ACC112 (cell line): ENCODE results near the gene MPG.
"Not testable (repeated sequence)": the region's sequence is repeated elsewhere in the genome, so short reads cannot be mapped to it uniquely, and the experiment has no call there.

ENCODE experiments used
- H2AFZ ChIP-seq: fragments of 200-600 bp; sonication (generic); one replicate; pipeline ENCODE4 v1.6.0; 2017; ENCODE audit warnings: antibody characterized with exemption, low read length; ENCODE audit not compliant: unreplicated experiment
- H3K27ac ChIP-seq: fragments of 200-600 bp; sonication (generic); 2 replicates; pipeline ENCODE4 v1.5.1; 2014; ENCODE audit warnings: low read depth, mild to moderate bottlenecking, antibody characterized with exemption, low read length, moderate library complexity
- H3K27me3 ChIP-seq: fragments of 200-600 bp; sonication (generic); 2 replicates; pipeline ENCODE4 v1.6.1; 2014; ENCODE audit warnings: mild to moderate bottlenecking, antibody characterized with exemption, low read length, moderate library complexity, mixed read lengths; ENCODE audit not compliant: insufficient read depth
- H3K36me3 ChIP-seq: fragments of 200-600 bp; sonication (generic); 2 replicates; pipeline ENCODE4 v1.6.1; 2016; ENCODE audit warnings: mild to moderate bottlenecking, antibody characterized with exemption, low read length, moderate library complexity, mixed read lengths; ENCODE audit not compliant: insufficient read depth
- H3K4me1 ChIP-seq: fragments of 200-600 bp; sonication (generic); one replicate; pipeline ENCODE4 v1.6.1; 2016; ENCODE audit warnings: low read length, mixed read lengths; ENCODE audit not compliant: insufficient read depth, unreplicated experiment, control insufficient read depth
- H3K4me3 ChIP-seq: fragments of 200-600 bp; sonication (generic); 2 replicates; pipeline ENCODE4 v1.5.1; 2014; ENCODE audit warnings: mild to moderate bottlenecking, low read depth, low read length
- H3K79me2 ChIP-seq: fragments of 200-600 bp; sonication (generic); one replicate; pipeline ENCODE4 v1.6.0; 2016; ENCODE audit warnings: low read length; ENCODE audit not compliant: control insufficient read depth, unreplicated experiment, insufficient read depth

The MPG gene

GRCh38 chr16:117379-118365 is 39.6 kb downstream of the MPG start:
- no peak overlapping the region for H2AFZ ChIP-seq
- peaks cover 24% of the 10 kb centered on the region for H3K4me1 ChIP-seq
- peaks cover 5% of the 10 kb centered on the region for H3K79me2 ChIP-seq
- no peak overlapping the region for H3K27ac ChIP-seq
- H3K4me3 ChIP-seq = no peak overlapping the region
- H3K27me3 ChIP-seq = no peaks in the 10 kb centered on the region
- peaks cover 11% of the 10 kb centered on the region; the same call in 1 of the 2 replicates for H3K36me3 ChIP-seq

GRCh38 chr16:118857-119256 is 40.8 kb downstream of the MPG start:
- Histone ChIP-seq H3K27me3 (no peaks in the 10 kb centered on the region), H3K36me3 (peaks cover 11% of the 10 kb centered on the region; the same call in 1 of the 2 replicates), H3K4me1 (peaks cover 12% of the 10 kb centered on the region), H3K79me2 (peaks cover 5% of the 10 kb centered on the region), H3K4me3 (no peak overlapping the region), H3K27ac (no peak overlapping the region), H2AFZ (no peak overlapping the region)

DNA sequence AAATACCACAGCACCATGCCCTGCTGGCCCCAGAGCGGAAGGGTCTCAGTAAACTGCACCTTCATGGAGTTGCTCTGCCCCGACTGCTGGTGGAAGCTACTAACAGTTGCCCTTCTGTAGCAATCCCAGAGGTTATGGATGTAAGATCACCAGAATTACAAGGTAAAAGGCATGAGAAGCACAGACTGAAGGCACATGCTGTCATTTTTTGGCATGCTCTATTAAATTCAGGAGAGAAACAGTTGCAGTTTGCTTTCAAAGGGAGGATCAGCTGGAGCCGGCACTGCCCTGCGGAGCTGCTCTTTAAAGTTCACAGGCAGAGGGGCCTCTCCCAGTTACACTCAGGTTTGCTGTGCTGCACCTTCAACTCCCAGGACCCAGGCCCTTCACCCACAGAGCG is 41.3 kb downstream of the MPG start:
- H3K27me3 ChIP-seq = no peaks in the 10 kb centered on the region
- H2AFZ ChIP-seq = no peak overlapping the region
- H3K4me1 ChIP-seq = peaks cover 8% of the 10 kb centered on the region
- no peak overlapping the region for H3K27ac ChIP-seq
- no peak overlapping the region for H3K4me3 ChIP-seq
- H3K79me2 ChIP-seq = peaks cover 5% of the 10 kb centered on the region
- H3K36me3 ChIP-seq = peaks cover 11% of the 10 kb centered on the region; the same call in 1 of the 2 replicates

DNA sequence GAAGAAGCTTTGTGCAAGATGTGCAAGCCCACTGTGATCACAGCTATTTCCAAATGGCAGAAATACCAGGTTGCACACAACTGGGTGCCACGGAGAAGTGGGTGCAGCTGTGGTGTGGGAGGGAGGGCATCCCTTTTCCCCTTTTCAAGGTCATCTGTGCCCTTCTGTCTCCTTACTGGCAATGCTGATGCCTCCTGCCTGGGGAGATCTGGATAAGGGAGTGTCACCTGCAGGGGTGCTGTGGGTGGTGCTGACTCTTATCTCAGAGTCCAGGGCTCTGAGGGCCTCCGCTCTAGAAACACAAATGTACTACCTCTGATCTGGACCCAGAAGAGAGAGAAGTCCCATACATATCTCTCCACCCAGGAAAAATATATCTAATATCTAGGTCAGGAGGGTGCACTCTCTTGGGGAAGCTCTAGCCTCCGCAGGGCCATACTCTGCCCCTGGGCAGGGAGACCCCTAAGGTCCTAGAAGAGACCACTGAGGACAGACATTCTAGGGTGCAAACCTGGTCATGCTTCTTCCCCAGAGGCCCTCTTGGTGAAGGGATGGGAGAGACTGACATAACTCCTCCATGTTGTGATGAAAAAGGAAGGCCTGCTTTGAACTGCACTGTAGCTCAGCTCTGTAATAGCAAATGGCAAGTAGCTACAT is 41.9 kb downstream of the MPG start:
- H3K4me1 ChIP-seq = peaks cover 5% of the 10 kb centered on the region
- no peak overlapping the region for H2AFZ ChIP-seq
- no peak overlapping the region for H3K27ac ChIP-seq
- no peak overlapping the region for H3K4me3 ChIP-seq
- H3K79me2 ChIP-seq = peaks cover 5% of the 10 kb centered on the region
- peaks cover 11% of the 10 kb centered on the region; the same call in 1 of the 2 replicates for H3K36me3 ChIP-seq
- H3K27me3 ChIP-seq = no peaks in the 10 kb centered on the region

- H3K79me2 ChIP-seq = peaks cover 5% of the 10 kb centered on the region
- H2AFZ ChIP-seq = no peak overlapping the region
- no peaks in the 10 kb centered on the region for H3K27me3 ChIP-seq
- H3K36me3 ChIP-seq = peaks cover 11% of the 10 kb centered on the region; the same call in 1 of the 2 replicates
- peaks cover 5% of the 10 kb centered on the region for H3K4me1 ChIP-seq
- no peak overlapping the region for H3K4me3 ChIP-seq
- no peak overlapping the region for H3K27ac ChIP-seq
Measured at GRCh38 chr16:120756-121155, 42.7 kb downstream of the MPG start.

- H3K36me3 ChIP-seq = peaks cover under 1% of the 10 kb centered on the region; the same call in 1 of the 2 replicates
- H3K27ac ChIP-seq = no peak overlapping the region
- peaks cover 5% of the 10 kb centered on the region for H3K4me1 ChIP-seq
- peaks cover 10% of the 10 kb centered on the region for H3K79me2 ChIP-seq
- H3K4me3 ChIP-seq = no peak overlapping the region
- H2AFZ ChIP-seq = no peak overlapping the region
- H3K27me3 ChIP-seq = no peaks in the 10 kb centered on the region
Measured at GRCh38 chr16:122361-122760, 44.3 kb downstream of the MPG start.

DNA sequence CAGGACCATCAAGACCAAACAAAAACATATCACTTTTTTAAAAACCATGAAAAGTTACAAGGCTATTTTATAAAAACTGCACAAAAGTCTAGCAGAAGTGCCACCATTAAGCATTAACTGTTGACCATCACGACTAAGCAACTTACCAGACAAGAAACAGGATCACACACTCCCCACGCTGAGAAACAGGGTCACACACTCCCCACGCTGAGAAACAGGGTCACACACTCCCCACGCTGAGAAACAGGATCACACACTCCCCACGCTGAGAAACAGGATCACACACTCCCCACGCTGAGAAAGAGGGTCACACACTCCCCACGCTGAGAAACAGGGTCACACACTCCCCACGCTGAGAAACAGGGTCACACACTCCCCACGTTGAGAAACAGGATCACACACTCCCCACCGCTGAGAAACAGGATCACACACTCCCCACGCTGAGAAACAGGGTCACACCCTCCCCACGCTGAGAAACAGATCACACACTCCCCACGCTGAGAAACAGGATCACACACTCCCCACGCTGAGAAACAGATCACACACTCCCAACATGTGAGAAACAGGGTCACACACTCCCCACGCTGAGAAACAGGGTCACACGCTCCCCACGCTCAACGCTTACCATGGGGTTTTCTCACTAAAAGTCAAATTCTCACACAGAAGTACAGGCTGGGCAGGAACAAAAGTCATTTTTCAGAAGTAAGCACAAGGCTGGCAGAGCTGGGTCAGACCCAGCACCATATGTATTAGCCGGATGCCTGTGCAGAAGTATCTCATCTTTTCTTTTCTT is 45.7 kb downstream of the MPG start:
- not testable (repeated sequence) for H3K4me3 ChIP-seq, H3K27me3 ChIP-seq, H2AFZ ChIP-seq, H3K27ac ChIP-seq, H3K36me3 ChIP-seq, H3K4me1 ChIP-seq
- H3K79me2 ChIP-seq = peaks cover 11% of the 10 kb centered on the region

- no peaks in the 10 kb centered on the region for H3K4me1 ChIP-seq
- H3K4me3 ChIP-seq = no peak overlapping the region
- H3K27me3 ChIP-seq = no peaks in the 10 kb centered on the region
- no peak overlapping the region for H2AFZ ChIP-seq
- no peaks in the 10 kb centered on the region; the same call in 1 of the 2 replicates for H3K36me3 ChIP-seq
- H3K27ac ChIP-seq = no peak overlapping the region
- peaks cover 18% of the 10 kb centered on the region for H3K79me2 ChIP-seq
Measured at GRCh38 chr16:125011-125410, 47.0 kb downstream of the MPG start.

DNA sequence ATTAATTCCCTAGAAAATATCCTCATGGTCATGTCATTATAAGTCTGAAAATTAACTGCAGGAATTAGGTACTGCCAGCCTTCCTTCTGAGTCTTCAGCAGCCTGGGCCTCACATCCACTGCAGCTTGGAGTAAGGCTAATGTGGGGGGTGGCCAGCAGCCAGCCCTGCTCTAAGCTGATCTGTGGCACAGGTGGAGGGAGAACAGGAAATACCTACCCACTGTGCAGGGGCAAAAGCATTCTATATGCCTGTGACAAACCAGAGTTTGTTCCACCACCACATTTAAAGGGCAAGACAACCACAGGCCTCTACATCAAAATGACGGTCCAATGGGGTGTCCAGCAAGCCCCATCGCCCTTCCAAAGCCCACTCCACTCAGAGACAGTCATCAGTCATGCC is 51.0 kb downstream of the MPG start:
- H3K79me2 ChIP-seq = peaks cover 46% of the 10 kb centered on the region

GRCh38 chr16:130533-131173 is 52.6 kb downstream of the MPG start:
- peaks cover 58% of the 10 kb centered on the region for H3K79me2 ChIP-seq
- H3K4me1 ChIP-seq = no peaks in the 10 kb centered on the region
- no peak overlapping the region for H2AFZ ChIP-seq
- no peak overlapping the region for H3K4me3 ChIP-seq
- no peaks in the 10 kb centered on the region for H3K36me3 ChIP-seq
- H3K27me3 ChIP-seq = no peaks in the 10 kb centered on the region
- H3K27ac ChIP-seq = no peak overlapping the region

More for the DNA sequence above, 51.0 kb downstream of the MPG start:
- Histone ChIP-seq H3K27me3 (no peaks in the 10 kb centered on the region), H3K4me3 (no peak overlapping the region), H3K36me3 (no peaks in the 10 kb centered on the region), H3K4me1 (no peaks in the 10 kb centered on the region), H3K27ac (no peak overlapping the region), H2AFZ (no peak overlapping the region)
